Ascending aorta (tissue), 2 donors: ENCODE measurements around the gene TRIP4. TPM values are rescaled to one million over a fixed set of nuclear protein-coding genes. Genes with fewer than 3 reads are reported as not detected.

Experiments used
- DNase-seq, 2 donors: peaks; one replicate each; pipeline ENCODE4 v3.0.0-alpha.2; 2019; ENCODE audit warnings: low spot score in 2 of 2
- H3K27ac ChIP-seq, 2 donors: fragments of 200-600 bp; sonication (generic); one replicate each; pipeline ENCODE4 v1.5.1; 2016 to 2017; ENCODE audit warnings: mild to moderate bottlenecking in 1 of 2
- H3K27me3 ChIP-seq: fragments of 200-600 bp; sonication (generic); one replicate; pipeline ENCODE4 v1.5.1; 2017
- H3K36me3 ChIP-seq, 2 donors: fragments of 200-600 bp; sonication (generic); one replicate each; pipeline ENCODE4 v1.5.1; 2016
- H3K4me1 ChIP-seq, 2 donors: fragments of 200-600 bp; sonication (generic); one replicate each; pipeline ENCODE4 v1.5.1; 2016 to 2017; ENCODE audit warnings: mild to moderate bottlenecking in 1 of 2
- H3K4me3 ChIP-seq, 2 donors: fragments of 200-600 bp; sonication (generic); one replicate each; pipeline ENCODE4 v1.5.1; 2016 to 2017; ENCODE audit warnings: mild to moderate bottlenecking in 1 of 2
- H3K9me3 ChIP-seq, 2 donors: fragments of 200-600 bp; sonication (generic); one replicate each; pipeline ENCODE4 v1.5.1; 2016
- CTCF ChIP-seq, 3 experiments: fragments of 200-600 bp in 2 of 3; fragments of 450-650 bp in 1 of 3; sonication (generic) in 2 of 3; IDR thresholded peaks; one replicate each; pipeline ENCODE4 v1.5.1; 2016 to 2019; ENCODE audit warnings: antibody characterized with exemption in 3 of 3, mild to moderate bottlenecking in 1 of 3, moderate library complexity in 1 of 3
- intact Hi-C: fragments of 100-400 bp; cut with DNase I; formaldehyde crosslinking; loops from one replicate; pipeline ENCODE4 v1.15.1; 2023
- total RNA-seq: library from RNA; depleted of rRNA; stranded (reverse); fragments of >200 nt; gene quantifications from one replicate; pipeline ENCODE4 v1.1.0, GENCODE V29; 2016

The TRIP4 gene
- total RNA-seq, 1 donor from 2014 or later: 5.6 TPM

GRCh38 chr15:64503640-64504039, 116.0 kb downstream of the TRIP4 start:
- H3K27ac ChIP-seq: no peak overlapping the region

More at GRCh38 chr15:64503640-64504039, 116.0 kb downstream of the TRIP4 start:
- intact Hi-C loops: no loop called here
- no peak for DNase-seq
- H3K4me1 ChIP-seq: peaks cover 10 to 14% of the 10 kb centered on the region in 2 donors
- no peaks in the 10 kb centered on the region for H3K27me3 ChIP-seq
- H3K36me3 ChIP-seq: peaks cover 13 to 29% of the 10 kb centered on the region in 2 donors
- no peak overlapping the region for H3K4me3 ChIP-seq
- TF ChIP-seq CTCF (IDR thresholded peaks at IDR 0.05): no peak
- no peaks in the 10 kb centered on the region for H3K9me3 ChIP-seq

Other genes starting within 250 kb of the TRIP4 start
- 0.53 TPM for gene SNX22, start 236.1 kb upstream of the TRIP4 start, total RNA-seq
- 674 TPM for gene PPIB, start 224.8 kb upstream of the TRIP4 start, total RNA-seq
- gene CSNK1G1, start 31.7 kb upstream of the TRIP4 start, total RNA-seq: 12.9 TPM
- not detected for gene PCLAF, start 6.4 kb upstream of the TRIP4 start, total RNA-seq
- gene ZNF609, start 72.7 kb downstream of the TRIP4 start, total RNA-seq: 16.0 TPM